NCI-H748 treated with DMSO at 0.1 percent for 48 hours (cell line): ENCODE results near the gene MAN1C1.

ENCODE experiments used
- DNase-seq: peaks from one replicate; lab custom pipeline; 2025; lab: John Stamatoyannopoulos, UW

The MAN1C1 gene

DNA sequence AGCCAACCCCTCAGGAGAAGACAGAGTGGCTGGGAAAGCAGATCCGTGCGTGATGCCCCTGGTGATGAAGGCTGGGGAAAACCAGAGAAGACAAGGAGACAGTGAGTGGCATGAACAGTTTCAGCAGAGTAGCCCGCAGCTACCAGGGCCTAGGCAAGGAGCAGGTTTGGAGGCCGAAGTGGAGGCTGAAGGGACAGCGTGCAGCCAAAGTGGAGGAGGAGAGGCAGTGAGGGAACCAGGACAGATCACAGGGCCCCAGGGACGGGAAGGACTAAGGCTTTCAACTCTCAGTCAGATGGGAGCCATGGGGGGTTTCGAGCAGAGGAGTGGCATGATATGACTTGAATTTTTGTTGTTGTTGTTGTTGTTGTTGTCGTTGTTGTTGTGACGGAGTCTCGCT, 123.5 kb downstream of the MAN1C1 start:
- DNase-seq, result no peak

DNA sequence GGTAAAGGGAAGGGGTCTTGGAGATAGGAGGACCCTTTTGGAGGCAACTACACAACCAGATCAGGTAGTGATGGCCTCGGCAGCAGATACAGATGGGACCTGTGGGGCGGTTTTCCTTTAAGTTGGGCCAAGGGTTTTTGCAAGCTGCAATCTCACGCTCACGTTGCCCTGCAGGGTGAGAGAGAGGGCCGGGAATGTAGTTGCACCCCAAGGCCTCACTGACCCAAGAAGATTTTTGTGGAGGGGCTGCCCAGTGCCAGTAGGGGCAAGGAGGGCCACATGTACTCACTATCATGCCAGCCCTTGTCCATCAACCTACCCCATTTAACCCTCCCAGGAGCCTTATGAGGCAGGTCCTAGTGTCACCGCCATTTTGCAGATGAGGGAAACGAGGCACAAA, 125.7 kb downstream of the MAN1C1 start:
- DNase-seq, result no peak

DNA sequence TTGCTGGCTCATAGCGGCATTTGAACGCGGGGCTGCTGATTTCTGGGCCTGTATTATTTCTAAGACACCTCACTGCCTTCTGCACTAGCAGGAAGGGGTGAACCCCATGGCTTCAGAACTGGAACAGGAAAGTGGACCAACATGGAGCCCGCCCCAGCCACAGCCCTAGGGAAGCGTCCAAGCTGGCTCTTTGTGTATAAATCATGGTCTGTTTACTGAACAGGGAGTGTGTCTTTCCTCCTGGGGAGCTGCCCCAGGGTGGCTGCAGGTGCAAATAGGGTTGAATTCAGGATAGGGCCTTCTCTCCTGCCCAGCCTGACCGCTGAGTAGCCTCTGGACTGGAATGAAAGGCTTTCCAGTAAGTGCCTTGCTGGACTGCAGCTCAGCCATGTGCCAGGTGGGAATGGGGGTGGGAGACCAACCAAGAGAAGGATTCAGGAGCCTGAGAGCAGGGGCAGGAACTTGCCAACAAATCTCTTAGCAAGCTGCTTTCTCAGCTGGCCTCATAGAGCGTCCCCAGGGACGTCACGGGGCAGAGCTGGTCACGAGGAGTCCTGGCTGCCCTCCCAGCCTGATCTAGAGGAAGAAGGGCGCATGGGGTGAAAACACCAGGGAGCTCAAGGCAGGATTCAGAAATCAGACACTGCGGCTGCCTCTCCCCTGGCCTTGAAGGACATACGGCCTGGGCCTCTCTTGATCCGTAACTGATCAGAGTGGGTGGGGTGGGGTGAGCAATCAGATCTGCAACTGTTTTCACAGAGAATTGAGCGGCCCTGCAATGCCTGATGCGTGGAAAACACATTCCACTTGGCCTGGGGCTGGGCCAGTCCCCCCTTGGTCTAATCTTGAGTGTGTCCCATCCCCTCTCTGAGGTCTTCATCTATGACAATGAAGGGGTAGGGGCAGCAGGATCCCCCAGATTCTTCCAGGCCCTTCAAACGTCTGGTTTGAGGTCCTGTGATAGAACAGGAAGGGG, 126.9 kb downstream of the MAN1C1 start:
- no peak for DNase-seq

DNA sequence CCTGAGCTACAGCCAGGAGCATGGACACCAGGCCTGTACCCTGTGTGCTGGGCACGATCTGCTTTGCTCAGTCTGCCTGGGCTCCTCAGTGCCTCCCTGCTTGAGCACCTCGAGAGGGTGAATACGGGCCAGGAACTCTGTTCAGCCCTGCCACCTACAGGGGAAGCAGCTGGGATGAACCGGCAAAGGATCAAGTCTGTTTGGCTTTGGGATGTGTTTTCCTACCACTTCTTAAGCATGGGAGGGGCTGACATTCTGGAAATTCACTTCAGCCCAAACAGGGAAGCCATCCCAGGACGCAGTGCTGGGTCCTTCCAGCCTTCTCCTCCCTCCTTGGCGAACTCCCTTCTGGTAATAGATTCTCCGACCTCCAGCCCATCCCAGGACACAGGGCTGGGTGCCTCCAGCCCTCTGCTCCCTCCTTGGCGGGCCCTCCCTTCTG, 127.6 kb downstream of the MAN1C1 start:
- no peak for DNase-seq

DNA sequence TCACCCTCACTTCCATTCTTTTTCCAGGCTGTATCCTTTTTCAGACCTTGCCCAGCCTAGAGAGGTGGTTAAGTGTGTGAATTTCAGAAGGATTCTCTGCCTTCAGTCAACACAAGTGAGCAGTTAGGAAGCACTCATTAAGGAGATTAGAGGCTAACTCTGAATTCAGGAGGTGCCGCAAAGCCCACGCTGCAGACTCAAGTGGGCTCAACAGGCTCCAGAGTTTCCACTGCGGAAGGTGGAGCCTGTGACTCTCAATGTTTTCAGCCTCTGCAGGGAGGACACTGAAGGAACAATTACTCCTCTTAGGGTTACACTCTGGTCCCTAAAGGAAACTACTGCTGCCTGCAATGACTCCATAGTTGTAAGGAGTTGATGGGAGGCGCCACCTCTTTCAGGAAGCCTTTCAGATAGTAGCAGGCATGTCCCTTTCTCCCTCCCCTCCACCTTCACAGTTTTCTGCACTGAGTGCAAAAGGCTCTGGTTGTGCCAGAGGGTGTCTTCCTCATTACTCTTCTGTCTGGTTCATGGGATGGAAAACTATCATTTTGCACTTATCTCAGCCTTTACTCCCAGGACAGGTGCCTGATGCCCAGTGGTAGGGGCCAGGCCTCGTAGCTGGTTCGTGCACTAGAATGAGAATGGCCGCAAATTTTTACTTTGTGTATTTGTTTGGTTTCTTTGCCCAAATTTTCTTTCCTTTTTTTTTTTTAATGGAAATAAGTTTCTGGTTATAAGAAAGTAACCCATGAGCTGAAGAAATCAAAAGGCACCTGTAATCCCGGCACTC, 128.2 kb downstream of the MAN1C1 start:
- DNase-seq, result no peak

DNA sequence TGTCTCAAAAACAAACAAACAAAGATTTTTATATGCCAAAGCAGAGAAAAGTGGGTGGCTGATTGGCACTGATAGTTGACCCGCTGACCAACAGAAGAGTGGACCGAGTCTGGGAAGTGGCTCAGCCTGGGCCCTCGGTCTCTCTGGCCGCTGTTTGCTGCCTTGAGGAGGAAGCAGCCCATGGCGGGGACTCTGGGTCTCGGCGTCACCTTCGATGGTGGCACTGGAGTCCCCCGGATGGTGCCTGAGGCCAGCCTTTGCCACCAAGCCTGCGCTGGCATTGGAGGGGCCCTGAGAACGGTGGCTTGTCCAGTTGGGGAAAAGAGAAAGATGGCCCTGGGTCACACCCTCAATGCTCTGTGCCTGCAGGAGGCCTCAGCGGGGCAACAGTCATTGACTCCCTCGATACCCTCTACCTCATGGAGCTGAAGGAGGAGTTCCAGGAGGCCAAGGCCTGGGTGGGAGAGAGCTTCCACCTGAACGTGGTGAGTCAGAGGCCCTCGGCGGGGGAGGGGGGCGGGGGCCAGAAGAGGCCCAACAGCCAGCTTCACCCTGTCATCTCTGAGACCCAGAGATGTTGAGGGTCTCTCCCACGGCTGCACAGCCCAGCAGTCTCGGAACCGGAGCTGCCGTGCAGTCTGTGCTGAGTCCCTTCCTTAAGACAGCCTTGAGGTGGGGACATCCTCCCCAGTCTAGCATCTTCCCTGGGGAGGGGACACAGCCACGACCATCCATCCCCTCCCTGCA, 129.9 kb downstream of the MAN1C1 start:
- DNase-seq, result no peak

DNA sequence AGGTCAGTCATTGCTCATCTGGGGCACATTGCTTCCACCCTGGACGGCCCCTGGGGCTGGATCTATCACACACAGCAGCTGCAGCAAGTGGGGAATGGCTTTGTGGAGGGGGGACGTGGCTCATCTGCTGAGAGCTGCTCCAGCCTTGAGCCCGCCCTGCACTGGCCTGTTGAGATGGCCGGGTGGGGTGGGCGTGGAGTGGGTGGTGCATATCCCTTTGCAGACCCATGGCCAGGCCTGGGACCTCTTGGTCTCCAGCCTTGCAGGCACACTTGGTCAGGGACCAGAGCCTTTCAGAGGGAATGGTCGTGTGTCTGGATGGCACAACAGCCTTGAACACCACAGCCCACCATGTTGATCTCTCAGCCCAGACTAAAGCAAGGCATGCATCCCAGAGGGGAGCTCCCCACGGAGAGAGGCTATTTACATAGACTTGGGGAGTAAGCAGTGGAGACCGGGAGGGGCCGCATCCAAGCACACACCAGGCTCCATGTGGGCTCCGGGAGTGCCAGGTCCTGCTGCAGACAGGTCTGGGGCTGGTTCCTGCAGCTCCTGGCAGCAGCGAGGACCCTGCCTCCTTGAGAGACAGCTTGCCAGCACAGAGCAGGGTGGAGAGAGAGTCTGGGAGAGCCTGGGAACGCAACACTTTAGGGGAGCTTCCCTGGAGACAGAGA, 130.6 kb downstream of the MAN1C1 start:
- DNase-seq, result no peak

DNA sequence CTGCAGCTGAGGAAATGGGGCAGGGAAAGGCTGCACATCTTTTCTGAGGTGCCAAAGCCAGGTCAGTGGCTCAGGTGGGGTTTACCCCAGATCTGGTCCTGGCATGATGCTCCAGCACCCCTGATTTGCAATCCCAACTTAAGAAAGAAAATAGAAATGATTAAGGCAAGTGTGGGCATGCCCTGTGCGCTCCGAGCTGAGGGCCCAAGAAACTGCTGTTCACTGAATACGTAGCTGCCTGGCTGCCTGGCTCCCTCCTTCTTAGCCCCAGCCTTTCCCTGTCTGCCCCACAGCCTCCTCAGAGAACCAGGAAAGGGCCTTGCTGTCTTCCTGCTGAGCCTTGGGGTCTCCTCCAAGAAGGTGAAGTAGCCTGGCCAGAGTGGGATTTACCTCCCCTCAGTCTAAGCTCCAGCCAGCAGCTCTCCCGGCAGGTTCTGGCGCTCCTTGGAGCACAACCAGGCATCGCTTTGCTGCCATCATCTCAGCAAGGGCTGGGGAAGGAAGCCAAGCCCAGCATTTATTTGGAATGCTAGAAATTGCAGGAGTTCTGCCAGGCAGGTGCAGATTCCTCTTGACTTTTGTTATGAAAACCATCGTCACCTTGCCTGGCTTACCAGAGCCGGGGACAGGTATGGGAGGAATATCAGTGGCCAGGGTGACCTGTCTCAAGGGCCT, 132.1 kb downstream of the MAN1C1 start:
- DNase-seq, result no peak

DNA sequence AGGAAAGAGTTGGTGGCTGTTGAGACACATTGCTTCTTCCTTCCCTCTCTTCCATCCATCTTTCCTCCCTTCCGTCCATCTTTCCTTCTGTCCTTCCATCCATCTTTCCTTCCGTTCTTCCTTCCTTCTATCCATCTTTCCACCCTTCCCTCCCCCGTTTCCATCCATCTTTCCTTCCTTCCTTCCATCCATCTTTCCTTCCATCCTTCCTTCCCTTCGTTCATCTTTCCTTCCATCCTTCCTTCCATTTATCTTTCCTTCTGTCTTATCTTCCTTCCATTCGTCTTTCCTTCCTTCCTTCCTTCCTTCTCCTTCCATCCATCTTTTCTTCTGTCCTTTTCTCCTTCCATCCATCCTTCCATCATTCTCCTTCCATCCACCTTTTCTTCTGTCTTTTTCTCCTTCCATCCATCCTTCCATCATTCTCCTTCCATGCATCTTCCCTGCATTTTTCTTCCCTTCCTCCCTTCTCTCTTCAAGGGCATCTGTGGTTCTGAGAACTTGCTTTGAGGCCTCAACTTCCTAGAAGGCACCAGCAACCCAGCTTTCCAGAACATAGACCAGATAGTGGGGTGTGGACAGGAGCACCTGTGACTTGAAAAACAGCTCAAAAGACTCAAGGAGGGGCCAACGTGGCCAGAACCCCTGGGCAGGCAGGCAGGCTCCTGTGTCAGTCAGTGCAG, 134.5 kb downstream of the MAN1C1 start:
- DNase-seq, result no peak

DNA sequence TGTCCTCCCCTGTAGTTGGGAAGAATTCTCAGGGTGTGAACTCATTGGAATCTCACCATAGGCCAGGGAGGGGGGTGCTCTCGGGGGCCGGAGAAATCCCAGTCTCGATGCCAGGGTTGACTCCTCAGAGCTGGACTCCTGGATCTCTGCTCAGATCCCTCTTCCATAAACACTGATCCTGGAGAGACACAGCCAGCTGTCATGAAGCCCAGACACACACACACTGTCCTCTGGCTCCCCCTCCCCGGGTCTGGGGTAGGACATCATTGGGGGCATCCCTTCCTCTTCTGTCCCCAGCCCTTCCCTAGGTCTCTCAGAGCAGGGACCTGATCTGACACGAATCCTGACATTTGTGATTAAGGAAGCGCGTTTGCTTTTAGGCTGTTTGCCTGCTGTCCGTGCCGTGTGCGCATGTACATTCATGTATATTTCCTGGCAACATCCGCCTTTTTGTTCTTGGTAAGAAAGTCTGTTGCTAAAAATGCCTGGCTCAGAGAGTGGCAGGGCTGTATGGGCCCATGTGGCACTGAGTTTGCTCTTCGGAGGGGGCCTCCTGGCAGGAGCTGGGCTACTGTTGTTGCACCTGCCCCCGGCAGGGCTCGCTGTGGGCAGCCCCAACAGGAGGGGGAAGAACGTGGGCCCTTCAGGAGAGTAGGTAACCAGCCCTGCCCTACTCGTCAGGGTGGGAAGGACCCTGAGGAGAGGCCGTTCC, 138.0 kb downstream of the MAN1C1 start:
- DNase-seq, result no peak

DNA sequence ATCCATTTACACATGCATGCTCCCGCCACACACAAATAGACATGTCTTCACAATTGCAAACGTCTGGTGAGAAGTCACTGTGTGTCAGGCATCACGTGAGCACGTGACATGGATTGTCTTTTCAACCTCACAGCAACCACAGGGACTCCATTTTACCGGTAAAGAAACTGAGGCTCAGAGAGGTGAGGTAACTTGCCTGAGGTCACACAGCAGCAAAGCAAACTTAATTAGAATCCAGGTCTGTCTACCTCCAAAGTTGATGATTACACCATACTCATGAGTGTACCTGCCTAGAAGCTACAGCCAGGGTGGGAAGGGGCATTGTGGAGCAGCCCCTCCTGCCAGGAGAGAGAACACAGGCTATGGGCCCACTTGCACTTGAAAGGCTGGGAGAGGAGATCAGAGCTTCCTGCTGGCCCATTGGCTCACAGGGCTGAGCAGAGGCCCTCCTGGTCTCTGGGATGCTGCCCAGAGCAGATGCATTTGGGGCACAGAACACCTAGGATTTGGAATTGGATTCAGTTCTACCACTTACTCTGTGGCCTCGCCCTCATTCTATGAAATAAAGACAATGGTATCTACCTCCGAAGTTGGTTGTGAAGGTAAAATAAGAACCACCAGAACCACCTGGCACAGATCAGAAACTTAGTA, 139.0 kb downstream of the MAN1C1 start:
- no peak for DNase-seq

DNA sequence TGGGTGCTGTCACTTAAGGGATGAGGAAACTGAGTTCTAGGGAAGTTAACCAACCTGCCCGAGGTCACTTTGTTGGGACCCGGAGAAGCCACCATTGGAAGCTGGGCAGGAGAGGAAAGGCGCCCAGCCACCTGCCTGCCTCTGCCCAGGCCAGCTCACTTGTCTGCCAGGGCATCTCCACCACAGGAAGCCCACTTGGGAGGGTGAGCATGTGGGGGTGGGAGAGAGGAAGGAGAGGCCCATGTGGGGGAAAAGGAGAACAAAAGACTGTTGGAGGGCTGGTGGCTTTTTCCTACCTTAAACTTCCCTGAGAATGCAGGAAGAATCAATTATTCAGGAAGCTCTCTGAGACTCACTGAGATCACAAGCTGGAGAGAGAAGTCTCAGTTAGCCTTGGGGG, 139.6 kb downstream of the MAN1C1 start:
- no peak for DNase-seq

DNA sequence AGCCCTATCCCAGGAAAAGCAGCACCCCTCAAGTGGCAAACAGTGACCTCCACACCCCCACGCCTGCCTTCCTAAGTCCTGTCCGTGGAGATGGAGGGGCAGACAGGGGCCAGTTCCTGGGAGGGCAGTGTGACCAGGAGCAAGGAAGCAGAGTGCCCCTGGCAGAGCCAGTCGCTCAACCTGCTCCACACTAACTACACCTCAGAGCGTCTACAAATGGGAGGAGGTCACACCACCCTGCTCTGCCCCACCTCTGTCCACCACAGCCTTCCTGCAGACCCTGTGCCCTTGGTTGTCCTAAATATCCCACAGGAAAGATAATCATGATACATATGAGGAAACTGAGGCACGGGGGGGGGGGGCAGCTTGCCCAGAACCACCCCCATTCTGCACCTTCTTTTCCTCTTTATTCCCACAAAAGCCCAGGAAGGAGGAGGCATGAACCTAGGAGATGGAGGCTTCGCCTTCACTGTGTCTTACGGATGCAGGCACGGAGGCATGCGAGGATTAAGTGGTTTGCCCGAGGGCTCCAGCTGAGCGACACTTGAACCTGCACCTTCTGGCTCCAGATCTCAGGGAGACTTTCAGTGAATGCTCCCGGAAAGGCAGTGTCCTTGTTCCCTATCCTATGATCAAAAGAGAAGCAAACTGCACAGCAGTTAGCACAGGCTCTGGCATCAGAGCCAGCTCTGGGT, 140.7 kb downstream of the MAN1C1 start:
- DNase-seq, result no peak

DNA sequence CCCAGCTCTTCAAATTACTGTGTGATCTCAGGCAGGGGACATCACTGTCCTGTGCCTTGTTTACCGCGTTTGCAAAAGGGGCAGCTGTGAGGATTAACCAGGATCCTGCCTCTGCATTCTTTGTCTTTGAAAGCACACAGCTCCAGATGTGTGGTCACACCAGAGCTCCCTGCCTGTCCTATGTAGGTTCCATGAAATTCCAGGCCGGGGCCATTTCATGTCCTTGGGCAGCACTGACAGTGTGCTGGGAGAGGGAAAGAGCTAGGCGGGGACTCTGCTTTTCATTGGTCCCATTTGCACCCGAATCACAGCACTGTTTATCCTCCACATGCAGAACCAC, 141.2 kb downstream of the MAN1C1 start:
- DNase-seq, result no peak

DNA sequence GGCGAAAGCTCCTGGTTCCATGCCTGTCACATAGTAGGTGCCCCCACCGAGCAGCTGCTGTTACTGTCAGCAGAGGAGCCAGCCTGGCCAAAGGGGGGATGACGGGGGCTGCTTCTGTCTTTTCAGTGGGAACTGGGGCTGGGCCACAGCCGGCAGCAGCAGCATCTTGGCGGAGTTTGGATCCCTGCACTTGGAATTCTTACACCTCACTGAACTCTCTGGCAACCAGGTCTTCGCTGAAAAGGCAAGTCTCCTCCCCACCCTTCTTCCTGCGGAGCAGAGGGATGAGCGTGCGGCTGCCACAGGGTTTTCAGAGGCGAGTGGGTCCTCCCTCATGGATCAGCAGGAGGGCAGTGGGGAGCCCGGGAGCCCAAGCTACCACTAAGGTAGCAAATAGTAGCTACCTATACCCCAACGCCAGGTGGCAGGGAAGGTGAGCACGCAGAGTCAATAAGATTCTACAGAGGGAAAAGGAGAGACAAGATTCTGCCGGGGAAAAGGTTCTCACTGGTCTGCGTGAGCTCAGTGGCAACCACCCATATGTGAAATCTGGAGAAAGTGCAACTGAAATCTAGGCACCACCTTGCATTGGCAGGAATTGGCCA, 142.0 kb downstream of the MAN1C1 start:
- DNase-seq, result no peak

DNA sequence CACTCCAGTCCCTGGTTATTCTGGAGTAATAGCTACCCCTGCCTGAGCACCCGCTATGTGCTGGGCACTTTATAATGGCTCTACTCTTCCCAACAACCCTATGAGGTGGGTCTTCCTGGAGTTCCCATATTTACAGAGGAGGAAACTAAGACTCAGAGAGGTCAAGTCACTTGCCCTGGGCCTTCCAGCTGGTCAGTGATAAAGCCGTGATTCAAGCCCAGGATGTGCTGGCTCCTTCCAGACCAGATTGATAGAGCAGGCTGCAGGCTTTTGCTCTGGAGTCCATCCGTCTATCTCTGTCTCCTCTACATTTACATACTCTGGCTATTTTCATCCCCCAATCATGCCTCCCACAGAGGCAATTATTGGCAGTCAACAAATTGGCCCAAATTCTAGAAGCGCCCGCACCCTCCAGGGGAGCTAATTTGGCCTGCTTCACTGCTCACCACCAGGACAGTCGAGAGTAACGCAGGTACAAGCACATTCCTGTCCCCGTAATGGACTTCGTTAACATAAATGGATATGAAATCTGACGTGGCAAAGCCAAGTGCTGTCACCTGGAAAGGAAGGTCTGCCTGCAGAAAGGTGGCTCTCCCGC, 143.6 kb downstream of the MAN1C1 start:
- no peak for DNase-seq

DNA sequence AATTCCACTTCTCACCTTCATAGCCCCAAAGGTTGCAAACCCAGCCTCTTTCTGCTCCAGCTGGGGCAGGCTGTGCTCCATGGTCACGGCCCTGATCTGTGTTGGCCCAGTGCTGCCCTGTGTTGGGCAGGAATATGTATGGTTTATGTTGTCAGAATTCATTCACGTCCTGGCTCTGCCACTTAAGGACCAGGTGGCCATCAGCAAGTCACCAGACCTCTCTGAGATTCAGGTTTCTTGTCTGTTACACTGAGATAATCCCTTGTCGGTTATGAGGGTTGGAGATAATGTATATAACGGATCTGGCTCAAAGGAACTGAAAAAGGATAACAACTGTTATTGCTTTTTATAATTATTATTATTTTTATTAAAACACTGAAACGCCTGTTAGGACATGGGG, 144.3 kb downstream of the MAN1C1 start:
- DNase-seq, result no peak

DNA sequence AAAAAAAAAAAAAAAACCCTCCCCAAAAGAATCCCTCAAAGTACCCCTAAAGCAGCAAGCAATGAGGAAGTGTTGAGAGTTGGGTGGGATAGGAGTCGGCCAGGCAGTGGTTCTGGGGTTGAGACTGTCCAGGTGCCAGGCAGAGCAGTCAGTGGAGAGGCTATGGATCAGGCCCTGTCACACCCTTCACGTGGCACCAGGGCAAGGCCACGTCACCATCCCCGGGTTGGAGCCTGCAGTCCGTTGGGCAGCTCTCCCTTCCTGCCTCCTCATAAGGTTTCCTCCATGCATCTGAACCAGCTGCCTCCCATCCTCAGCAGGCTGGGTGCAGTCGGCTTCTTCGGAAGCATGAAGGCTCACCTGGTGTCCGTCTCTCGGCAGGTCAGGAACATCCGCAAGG, 146.9 kb downstream of the MAN1C1 start:
- no peak for DNase-seq
